HEK293 (cell line): Measurements from ENCODE around the gene DYNLT3.

Source experiments
- BCL6B ChIP-seq: fragments of 450-650 bp; formaldehyde crosslinking; IDR thresholded peaks from 2 replicates; pipeline ENCODE4 v1.5.1; 2017; ENCODE audit warnings: missing biosample characterization, missing genetic modification characterization
- CTCF ChIP-seq: fragments of 450-650 bp; formaldehyde crosslinking; IDR thresholded peaks from 2 replicates; pipeline ENCODE4 v1.5.1; 2016; ENCODE audit warnings: missing biosample characterization, missing genetic modification characterization
- HOXA7 ChIP-seq: sonication (generic); formaldehyde crosslinking; IDR thresholded peaks from 2 replicates; pipeline ENCODE4 v1.8.1; 2022; ENCODE audit warnings: missing genetic modification reagents, borderline replicate concordance
- PRDM4 ChIP-seq: fragments of 450-650 bp; formaldehyde crosslinking; IDR thresholded peaks from 2 replicates; pipeline ENCODE4 v1.5.1; 2017; ENCODE audit warnings: missing biosample characterization, missing genetic modification characterization
- SALL2 ChIP-seq: fragments of 450-650 bp; formaldehyde crosslinking; IDR thresholded peaks from 2 replicates; pipeline ENCODE4 v1.5.0; 2017; ENCODE audit warnings: missing biosample characterization, mild to moderate bottlenecking, missing genetic modification characterization, borderline replicate concordance
- SCRT2 ChIP-seq: fragments of 450-650 bp; formaldehyde crosslinking; IDR thresholded peaks from 2 replicates; pipeline ENCODE4 v1.5.1; 2016; ENCODE audit warnings: missing biosample characterization, missing genetic modification characterization
- TRIM28 ChIP-seq: IDR thresholded peaks from 2 replicates; pipeline ENCODE4 v1.6.1; 2011; ENCODE audit warnings: low read length, control low read depth, borderline replicate concordance
- YY1 ChIP-seq: fragments of 450-650 bp; formaldehyde crosslinking; IDR thresholded peaks from 2 replicates; pipeline ENCODE4 v1.5.1; 2018; ENCODE audit warnings: missing biosample characterization, missing genetic modification characterization
- ZNF140 ChIP-seq: fragments of 450-650 bp; formaldehyde crosslinking; IDR thresholded peaks from 2 replicates; pipeline ENCODE4 v1.5.1; 2016; ENCODE audit warnings: missing biosample characterization, missing genetic modification characterization
- ZNF175 ChIP-seq: fragments of 450-650 bp; formaldehyde crosslinking; IDR thresholded peaks from 2 replicates; pipeline ENCODE4 v1.5.1; 2016; ENCODE audit warnings: missing biosample characterization, missing genetic modification characterization
- ZNF677 ChIP-seq: fragments of 450-650 bp; IDR thresholded peaks from 2 replicates; pipeline ENCODE4 v1.5.0; 2018; ENCODE audit warnings: missing biosample characterization, mild to moderate bottlenecking, missing genetic modification characterization, moderate library complexity
- ZNF837 ChIP-seq: fragments of 450-650 bp; formaldehyde crosslinking; IDR thresholded peaks from 2 replicates; pipeline ENCODE4 v1.5.1; 2016; ENCODE audit warnings: missing biosample characterization, missing genetic modification characterization
- TF ChIP-seq, protein P1 (sequence below): fragments of 450-650 bp; formaldehyde crosslinking; IDR thresholded peaks from 2 replicates; pipeline ENCODE4 v1.5.1; 2016; ENCODE audit warnings: missing biosample characterization, missing genetic modification characterization
- TF ChIP-seq, protein P2 (sequence below): fragments of 450-650 bp; formaldehyde crosslinking; IDR thresholded peaks from 2 replicates; pipeline ENCODE4 v1.5.1; 2016; ENCODE audit warnings: missing biosample characterization, missing genetic modification characterization

DNA sequence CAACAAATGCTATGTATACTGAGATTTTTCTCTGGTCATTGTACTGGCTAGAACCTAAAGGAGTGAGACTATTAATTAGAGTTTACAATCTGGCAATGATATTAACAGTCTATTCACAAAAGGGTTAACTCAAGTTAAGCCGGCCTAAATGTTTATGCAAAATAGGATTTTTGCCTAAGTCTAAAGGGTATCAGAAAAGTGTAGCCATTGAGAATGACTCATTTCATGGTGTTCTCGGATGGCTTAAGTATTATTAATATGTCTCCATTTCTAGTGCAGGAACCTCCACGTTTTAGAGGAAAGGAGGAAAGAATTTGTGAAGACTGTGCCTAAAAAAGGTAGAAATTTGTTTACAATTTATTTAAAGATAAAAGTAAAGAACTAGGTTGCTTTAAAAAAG is 29.8 kb downstream of the DYNLT3 start:
- TF ChIP-seq SCRT2 (tag by site-specific recombination) (no peak), HOXA7 (CRISPR knock-in tag) (no peak), CTCF (tag by site-specific recombination) (no peak), ZNF677 (tag by site-specific recombination) (no peak), SALL2 (tag by site-specific recombination) (no peak), YY1 (tag by site-specific recombination) (no peak), PRDM4 (tag by site-specific recombination) (no peak), TRIM28 (no peak), ZNF837 (tag by site-specific recombination) (no peak), ZNF140 (tag by site-specific recombination) (no peak), BCL6B (tag by site-specific recombination) (no peak), ZNF175 (tag by site-specific recombination) (no peak)
- TF ChIP-seq, protein P1, sequence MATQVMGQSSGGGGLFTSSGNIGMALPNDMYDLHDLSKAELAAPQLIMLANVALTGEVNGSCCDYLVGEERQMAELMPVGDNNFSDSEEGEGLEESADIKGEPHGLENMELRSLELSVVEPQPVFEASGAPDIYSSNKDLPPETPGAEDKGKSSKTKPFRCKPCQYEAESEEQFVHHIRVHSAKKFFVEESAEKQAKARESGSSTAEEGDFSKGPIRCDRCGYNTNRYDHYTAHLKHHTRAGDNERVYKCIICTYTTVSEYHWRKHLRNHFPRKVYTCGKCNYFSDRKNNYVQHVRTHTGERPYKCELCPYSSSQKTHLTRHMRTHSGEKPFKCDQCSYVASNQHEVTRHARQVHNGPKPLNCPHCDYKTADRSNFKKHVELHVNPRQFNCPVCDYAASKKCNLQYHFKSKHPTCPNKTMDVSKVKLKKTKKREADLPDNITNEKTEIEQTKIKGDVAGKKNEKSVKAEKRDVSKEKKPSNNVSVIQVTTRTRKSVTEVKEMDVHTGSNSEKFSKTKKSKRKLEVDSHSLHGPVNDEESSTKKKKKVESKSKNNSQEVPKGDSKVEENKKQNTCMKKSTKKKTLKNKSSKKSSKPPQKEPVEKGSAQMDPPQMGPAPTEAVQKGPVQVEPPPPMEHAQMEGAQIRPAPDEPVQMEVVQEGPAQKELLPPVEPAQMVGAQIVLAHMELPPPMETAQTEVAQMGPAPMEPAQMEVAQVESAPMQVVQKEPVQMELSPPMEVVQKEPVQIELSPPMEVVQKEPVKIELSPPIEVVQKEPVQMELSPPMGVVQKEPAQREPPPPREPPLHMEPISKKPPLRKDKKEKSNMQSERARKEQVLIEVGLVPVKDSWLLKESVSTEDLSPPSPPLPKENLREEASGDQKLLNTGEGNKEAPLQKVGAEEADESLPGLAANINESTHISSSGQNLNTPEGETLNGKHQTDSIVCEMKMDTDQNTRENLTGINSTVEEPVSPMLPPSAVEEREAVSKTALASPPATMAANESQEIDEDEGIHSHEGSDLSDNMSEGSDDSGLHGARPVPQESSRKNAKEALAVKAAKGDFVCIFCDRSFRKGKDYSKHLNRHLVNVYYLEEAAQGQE, result no peak
- TF ChIP-seq, protein P2, sequence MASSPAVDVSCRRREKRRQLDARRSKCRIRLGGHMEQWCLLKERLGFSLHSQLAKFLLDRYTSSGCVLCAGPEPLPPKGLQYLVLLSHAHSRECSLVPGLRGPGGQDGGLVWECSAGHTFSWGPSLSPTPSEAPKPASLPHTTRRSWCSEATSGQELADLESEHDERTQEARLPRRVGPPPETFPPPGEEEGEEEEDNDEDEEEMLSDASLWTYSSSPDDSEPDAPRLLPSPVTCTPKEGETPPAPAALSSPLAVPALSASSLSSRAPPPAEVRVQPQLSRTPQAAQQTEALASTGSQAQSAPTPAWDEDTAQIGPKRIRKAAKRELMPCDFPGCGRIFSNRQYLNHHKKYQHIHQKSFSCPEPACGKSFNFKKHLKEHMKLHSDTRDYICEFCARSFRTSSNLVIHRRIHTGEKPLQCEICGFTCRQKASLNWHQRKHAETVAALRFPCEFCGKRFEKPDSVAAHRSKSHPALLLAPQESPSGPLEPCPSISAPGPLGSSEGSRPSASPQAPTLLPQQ (tag by site-specific recombination), result no peak
